Sigmoid colon (tissue), 7 donors: Measurements from ENCODE around the gene ADAM19. TPM values are rescaled to one million over a fixed set of nuclear protein-coding genes. Genes with fewer than 3 reads are reported as not detected.

Experiments used
- DNase-seq: peaks from one replicate; pipeline ENCODE4 v3.0.0-alpha.2; 2019
- H3K27ac ChIP-seq, 4 donors: fragments of 200-600 bp; sonication (generic); one replicate each; pipeline ENCODE4 v1.5.1; 2016 to 2019; ENCODE audit warnings: mild to moderate bottlenecking in 1 of 4
- H3K27me3 ChIP-seq, 3 donors: fragments of 200-600 bp; sonication (generic); one replicate each; pipeline ENCODE4 v1.5.1; 2019; ENCODE audit warnings: mild to moderate bottlenecking in 1 of 3
- H3K36me3 ChIP-seq, 4 donors: fragments of 200-600 bp; sonication (generic); one replicate each; pipeline ENCODE4 v1.5.1; 2016 to 2019
- H3K4me1 ChIP-seq, 4 donors: fragments of 200-600 bp; sonication (generic); one replicate each; pipeline ENCODE4 v1.5.1; 2017 to 2019
- H3K4me3 ChIP-seq, 4 donors: fragments of 200-600 bp; sonication (generic); one replicate each; pipeline ENCODE4 v1.5.1; 2017 to 2019; ENCODE audit warnings: mild to moderate bottlenecking in 2 of 4, moderate library complexity in 1 of 4
- H3K9me3 ChIP-seq, 4 donors: fragments of 200-600 bp in 3 of 4; sonication (generic) in 3 of 4; one replicate each; pipeline versions ENCODE4 v1.5.1 to v1.6.1; 2013 to 2019
- CTCF ChIP-seq, 4 experiments: fragments of 450-650 bp in 3 of 4; fragments of 200-600 bp in 1 of 4; IDR thresholded peaks; one replicate each; pipeline ENCODE4 v1.5.1; 2016 to 2019; ENCODE audit warnings: antibody characterized with exemption in 4 of 4, mild to moderate bottlenecking in 3 of 4, moderate library complexity in 2 of 4
- EP300 ChIP-seq, 4 donors: sonication (generic); formaldehyde crosslinking; IDR thresholded peaks; one replicate each; pipeline ENCODE4 v1.6.1; 2017; ENCODE audit warnings: antibody characterized with exemption in 4 of 4
- POLR2A ChIP-seq, 2 donors: fragments of 450-650 bp; IDR thresholded peaks; one replicate each; pipeline ENCODE4 v1.6.1; 2016; ENCODE audit warnings: antibody characterized with exemption in 2 of 2, mild to moderate bottlenecking in 2 of 2, moderate library complexity in 2 of 2
- POLR2AphosphoS5 ChIP-seq, 4 donors: sonication (generic); formaldehyde crosslinking; IDR thresholded peaks; one replicate each; pipeline ENCODE4 v1.6.1; 2017; ENCODE audit warnings: antibody characterized with exemption in 4 of 4
- WGBS, 2 donors: extraction: QIAGEN DNeasy Blood & Tissue Kit; methylation state at CpG; one replicate each; pipeline ENCODE4 v1.1.7; 2013; 5-methylcytosine and 5-hydroxymethylcytosine counted together
- intact Hi-C: fragments of 100-400 bp; cut with DNase I; formaldehyde crosslinking; loops from one replicate; pipeline ENCODE4 v1.15.1; 2023
- polyA plus RNA-seq, 3 donors: library from polyadenylated mRNA; stranded (reverse); fragments of 200-250 nt; gene quantifications; one replicate each; pipeline ENCODE4 v1.2.3, GENCODE V29; 2013
- total RNA-seq, 4 donors: library from RNA; depleted of rRNA; stranded (reverse); fragments of >200 nt; gene quantifications; one replicate each; pipeline ENCODE4 v1.1.0, GENCODE V29; 2016
- donor health status: healthy with polysubstance abuse.
- donor health status: Bipolar disorder and iron deficiency.
- donor health status: healthy.

ADAM19 gene
- total and polyA plus RNA-seq, 7 donors = 1.2 to 53.2 (median 18.8) TPM

- Histone ChIP-seq H3K4me1 (no peaks in the 10 kb centered on the region), H3K27me3 (no peaks in the 10 kb centered on the region), H3K36me3 (no peaks in the 10 kb centered on the region), H3K4me3 (no peak overlapping the region), H3K9me3 (no peaks in the 10 kb centered on the region), H3K27ac (no peak overlapping the region)
- no peak for TF ChIP-seq POLR2A (IDR thresholded peaks at IDR 0.05)
- no peak for TF ChIP-seq EP300 (IDR thresholded peaks at IDR 0.05)
- TF ChIP-seq POLR2AphosphoS5 (IDR thresholded peaks at IDR 0.05) = no peak
- no peak for TF ChIP-seq CTCF (IDR thresholded peaks at IDR 0.05)
- intact Hi-C loops = no loop called here
- WGBS, 2 donors = 67 to 87% methylated on average over 2 of the region's 2 CpGs
- DNase-seq = no peak
Observed at GRCh38 chr5:157598350-157598936, 22.9 kb upstream of the ADAM19 start.

- intact Hi-C loops = no loop called here
- Histone ChIP-seq H3K9me3 (no peaks in the 10 kb centered on the region), H3K36me3 (no peaks in the 10 kb centered on the region), H3K4me1 (no peaks in the 10 kb centered on the region), H3K4me3 (no peak overlapping the region), H3K27ac (no peak overlapping the region), H3K27me3 (no peaks in the 10 kb centered on the region)
- TF ChIP-seq CTCF (IDR thresholded peaks at IDR 0.05) = no peak
- TF ChIP-seq POLR2A (IDR thresholded peaks at IDR 0.05) = no peak
- TF ChIP-seq POLR2AphosphoS5 (IDR thresholded peaks at IDR 0.05) = no peak
- no peak for TF ChIP-seq EP300 (IDR thresholded peaks at IDR 0.05)
- WGBS, 2 donors = 65 to 82% methylated on average over 1 of the region's 1 CpG
- no peak for DNase-seq
Observed at GRCh38 chr5:157597277-157597676, 21.7 kb upstream of the ADAM19 start.

- intact Hi-C loops = no loop called here
- no peak overlapping the region for H3K4me3 ChIP-seq
- no peaks in the 10 kb centered on the region for H3K4me1 ChIP-seq
- TF ChIP-seq CTCF (IDR thresholded peaks at IDR 0.05) = no peak
- TF ChIP-seq POLR2AphosphoS5 (IDR thresholded peaks at IDR 0.05) = no peak
- TF ChIP-seq POLR2A (IDR thresholded peaks at IDR 0.05) = no peak
- TF ChIP-seq EP300 (IDR thresholded peaks at IDR 0.05) = no peak
- H3K9me3 ChIP-seq = no peaks in the 10 kb centered on the region
- DNase-seq = no peak
- H3K27me3 ChIP-seq = no peaks in the 10 kb centered on the region
- H3K36me3 ChIP-seq = no peaks in the 10 kb centered on the region
- no peak overlapping the region for H3K27ac ChIP-seq
- 57 to 80% methylated on average over 5 of the region's 5 CpGs for WGBS, 2 donors
Observed at GRCh38 chr5:157596487-157596886, 20.9 kb upstream of the ADAM19 start.

- Histone ChIP-seq H3K27ac (no peak overlapping the region), H3K9me3 (no peaks in the 10 kb centered on the region), H3K4me1 (no peaks in the 10 kb centered on the region), H3K4me3 (no peak overlapping the region), H3K36me3 (no peaks in the 10 kb centered on the region), H3K27me3 (no peaks in the 10 kb centered on the region)
- TF ChIP-seq EP300 (IDR thresholded peaks at IDR 0.05) (no peak), CTCF (IDR thresholded peaks at IDR 0.05) (no peak), POLR2A (IDR thresholded peaks at IDR 0.05) (no peak), POLR2AphosphoS5 (IDR thresholded peaks at IDR 0.05) (no peak)
- intact Hi-C loops = no loop called here
- no peak for DNase-seq
- 68 to 74% methylated on average over 2 of the region's 2 CpGs for WGBS, 2 donors
Observed at GRCh38 chr5:157594675-157595459, 19.3 kb upstream of the ADAM19 start.
